Measurements from ENCODE around the gene USP19.

- TF ChIP-seq CTCF (IDR thresholded peaks at IDR 0.05; ENCODE audit: low read depth, low read length, missing input control), result no peak
- no peak for TF ChIP-seq GABPA (IDR thresholded peaks at IDR 0.05 in 1 of 2, conservative IDR thresholded peaks at IDR 0.05 in 1 of 2)
- no peak for TF ChIP-seq REST (IDR thresholded peaks at IDR 0.05)
- no peak for TF ChIP-seq YY1 (IDR thresholded peaks at IDR 0.05)
- TF ChIP-seq TAF1 (conservative IDR thresholded peaks at IDR 0.05), result no peak
- TF ChIP-seq SP1 (IDR thresholded peaks at IDR 0.05), result no peak
- TF ChIP-seq MAX (IDR thresholded peaks at IDR 0.05), result no peak
These were observed 31.0 kb upstream of the USP19 start for GRCh38 chr3:49151610-49152009.
